ENCODE data around the gene FOXC1.

FOXC1 gene

DNA sequence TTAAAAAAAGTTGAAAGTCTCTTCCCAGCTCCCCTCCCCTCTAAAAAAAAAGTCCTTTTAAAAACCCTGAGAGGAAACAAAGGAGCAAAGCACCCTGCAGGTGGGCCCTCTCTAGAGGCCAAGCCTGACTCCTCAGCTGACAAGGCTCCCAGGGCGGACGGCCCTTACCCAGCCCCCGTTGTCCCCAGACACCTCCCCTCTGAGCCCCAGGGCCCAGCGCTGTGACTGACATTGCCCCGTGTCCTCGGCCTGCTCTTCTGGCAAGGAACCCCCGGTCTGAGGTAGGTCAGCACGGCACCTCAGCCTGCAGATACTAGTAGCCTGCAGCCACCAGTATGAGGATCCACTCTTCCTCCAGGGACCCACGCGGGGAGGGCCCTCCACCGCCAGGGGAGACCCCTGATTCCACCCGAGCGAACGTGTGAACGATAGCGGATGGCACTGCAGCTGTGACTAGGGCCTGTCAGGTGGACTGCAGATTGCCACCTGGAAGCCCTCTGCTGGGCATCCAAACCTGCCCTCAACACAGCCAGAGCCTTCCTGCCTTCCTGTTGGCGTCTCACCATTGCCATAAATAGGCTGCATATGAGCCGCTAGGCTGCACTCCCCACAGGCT, 34.2 kb downstream of the FOXC1 start:
- DNase-seq (ENCODE audit: low read depth in 2 of 2), result no peak

- no peak for DNase-seq (ENCODE audit: low read depth in 2 of 2)
These were observed 34.9 kb downstream of the FOXC1 start for GRCh38 chr6:1644516-1645060.

DNA sequence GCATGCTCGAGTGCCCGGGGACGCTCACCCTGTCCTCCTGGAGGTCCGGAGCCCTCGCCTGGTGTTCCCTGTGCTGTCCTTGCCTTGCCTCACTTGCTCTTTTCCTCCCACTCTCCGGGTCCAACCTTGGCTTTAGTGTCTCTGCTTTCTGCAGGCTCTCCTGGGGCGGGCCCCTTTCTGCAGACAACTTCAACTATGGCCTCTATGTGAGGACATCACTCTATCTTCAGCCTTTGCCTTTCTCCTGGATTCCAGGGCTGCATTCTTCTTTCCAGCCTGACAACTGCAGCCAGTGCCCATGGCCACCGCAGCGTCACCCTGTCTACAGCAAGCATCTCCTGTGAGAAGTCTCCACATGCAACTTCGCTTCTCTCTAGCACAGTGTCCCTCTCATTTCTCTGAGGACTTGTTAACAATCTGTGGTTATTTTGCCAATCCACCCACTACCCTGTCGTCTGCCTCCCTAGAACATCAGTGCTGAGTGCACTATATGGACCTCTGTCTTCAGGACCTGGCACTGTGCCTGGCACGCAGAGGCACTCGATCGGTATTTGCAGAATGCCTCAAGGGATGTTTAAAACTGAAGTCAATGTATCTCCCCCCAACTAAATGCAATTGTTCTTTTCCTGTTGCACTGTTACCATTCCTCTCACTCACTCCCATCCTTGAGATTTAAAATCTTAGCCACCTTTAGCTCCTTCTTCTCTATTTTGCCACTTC, 35.9 kb downstream of the FOXC1 start:
- no peak for DNase-seq (ENCODE audit: low read depth in 2 of 2)

DNA sequence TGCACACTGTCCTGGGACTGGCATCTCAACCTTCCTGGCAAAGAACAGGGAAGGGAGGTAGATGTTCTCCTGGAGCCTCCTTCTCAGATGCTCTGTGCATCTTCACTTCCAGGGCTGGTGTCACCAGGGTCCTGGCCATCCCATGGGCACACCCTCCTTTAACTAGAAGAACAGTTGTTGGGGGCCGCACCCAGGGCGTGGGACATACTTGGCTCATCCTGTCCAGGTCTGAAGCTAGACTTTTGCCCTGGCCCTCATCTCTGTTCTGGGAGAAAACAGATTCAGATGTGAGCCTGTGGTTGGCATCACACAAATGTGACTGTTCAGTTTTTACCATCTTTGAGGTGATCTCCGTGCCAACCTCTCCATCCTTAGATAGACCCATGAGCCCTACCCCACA, 41.6 kb downstream of the FOXC1 start:
- no peak for DNase-seq (ENCODE audit: low read depth in 2 of 2)

DNA sequence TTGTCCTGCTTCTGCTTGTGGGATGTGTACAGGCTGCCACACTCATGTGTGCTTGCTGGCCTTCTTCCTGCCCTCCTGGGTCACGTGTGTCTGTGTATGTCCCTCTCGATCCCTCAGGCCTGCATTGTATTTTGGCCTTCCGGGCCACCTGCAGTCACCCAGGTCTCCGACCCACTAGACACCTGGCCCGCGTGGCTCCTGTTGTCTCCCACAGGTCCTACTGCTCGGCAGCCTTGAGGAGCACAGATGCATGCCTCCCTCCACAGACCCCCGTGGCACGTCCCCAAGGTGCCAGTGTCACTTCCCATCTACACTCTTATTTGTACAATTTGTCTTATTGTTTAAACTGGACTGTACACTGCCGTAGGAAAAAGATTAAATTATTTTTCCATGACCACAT, 43.1 kb downstream of the FOXC1 start:
- DNase-seq (ENCODE audit: low read depth in 2 of 2), result no peak

DNA sequence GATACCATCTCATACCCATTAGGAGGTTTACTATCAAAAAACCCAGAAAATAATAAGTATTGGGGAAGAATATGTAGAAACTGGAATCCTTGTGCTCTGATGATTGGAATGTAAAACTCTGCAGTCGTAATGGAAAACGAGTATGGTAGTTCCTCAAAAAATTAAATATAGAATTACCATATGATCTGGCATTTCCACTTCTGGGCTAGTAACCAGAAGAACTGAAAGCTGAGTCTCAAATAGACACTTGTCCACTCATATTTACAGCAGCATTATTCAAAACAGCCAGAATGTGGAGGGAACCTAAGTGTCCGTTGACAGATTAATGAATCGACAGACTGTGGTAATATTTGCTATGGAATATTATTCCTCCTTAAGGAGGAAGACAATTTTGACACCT, 44.3 kb downstream of the FOXC1 start:
- DNase-seq (ENCODE audit: low read depth in 2 of 2), result no peak

DNA sequence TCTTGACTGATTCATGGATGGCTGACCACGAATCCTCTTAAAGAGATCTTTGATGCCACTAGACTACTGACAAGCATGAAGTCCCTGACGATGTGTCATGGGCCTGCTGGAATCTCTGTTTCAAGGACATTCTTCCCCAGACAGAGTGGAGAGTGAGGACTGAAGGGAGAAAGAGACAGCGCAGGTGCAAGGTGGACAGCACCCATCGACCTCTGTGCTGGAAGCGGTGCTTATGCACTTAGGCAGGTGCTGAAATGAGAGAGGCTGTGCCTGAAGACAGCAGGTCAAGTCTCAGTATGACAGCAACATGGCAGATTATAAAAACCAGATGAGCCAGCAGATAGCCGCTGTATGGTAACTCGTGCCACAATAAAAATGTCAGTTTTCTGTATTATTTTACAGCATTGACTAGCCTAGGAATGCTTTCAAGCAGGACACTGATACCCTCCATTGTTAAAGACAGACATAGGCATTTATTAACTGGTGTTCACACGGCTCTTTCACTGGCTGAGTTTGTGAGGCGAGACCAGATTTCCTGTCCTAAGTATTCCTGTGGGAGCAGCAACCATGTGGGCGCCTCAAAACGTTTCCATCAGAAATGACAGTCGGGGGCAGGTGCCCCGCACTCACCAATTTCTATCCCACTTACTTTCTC, 47.5 kb downstream of the FOXC1 start:
- DNase-seq (ENCODE audit: low read depth in 2 of 2), result no peak

DNA sequence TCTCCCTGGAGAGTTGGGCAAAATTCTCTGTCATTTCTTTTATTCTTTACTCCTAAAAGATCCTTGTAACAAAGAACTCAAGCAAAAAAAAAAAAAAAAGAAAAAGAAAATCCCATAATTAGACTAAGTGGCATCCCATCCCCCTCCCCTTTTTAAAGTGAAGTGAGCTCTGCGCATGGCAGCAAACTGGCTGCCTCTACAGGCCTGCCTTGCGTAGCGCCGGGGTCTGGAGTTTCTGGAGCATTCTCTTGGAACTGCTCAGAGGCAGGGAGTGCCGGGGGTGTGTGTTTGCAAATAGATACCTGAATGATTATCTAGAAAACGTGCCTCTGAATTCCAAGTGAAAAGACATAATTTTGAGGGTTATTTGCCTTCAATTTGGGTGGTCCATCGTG, 48.1 kb downstream of the FOXC1 start:
- DNase-seq (ENCODE audit: low read depth in 2 of 2), result no peak

- no peak for DNase-seq (ENCODE audit: low read depth in 2 of 2)
These were observed 48.7 kb downstream of the FOXC1 start for GRCh38 chr6:1658212-1659005.

DNA sequence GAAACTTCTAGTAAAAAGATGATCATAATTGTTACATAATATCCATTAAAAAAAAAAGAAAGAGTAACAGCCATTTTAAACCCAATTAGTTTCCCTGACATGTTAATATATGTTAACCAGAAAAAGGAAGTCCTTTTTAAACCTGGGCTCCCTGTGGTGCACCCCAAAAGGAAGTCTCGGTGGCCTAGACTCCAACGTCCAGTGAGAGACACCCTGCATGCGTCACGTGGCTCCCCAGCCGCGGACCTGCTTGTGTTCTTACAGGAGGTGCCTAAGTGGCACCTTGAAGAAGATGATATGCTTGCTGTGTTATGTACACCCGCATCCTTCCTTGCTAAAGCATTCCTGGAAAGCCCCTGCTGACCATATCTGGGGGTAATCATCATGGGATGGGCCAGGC, 50.1 kb downstream of the FOXC1 start:
- no peak for DNase-seq (ENCODE audit: low read depth in 2 of 2)

GRCh38 chr6:1662534-1662933, 52.8 kb downstream of the FOXC1 start:
- DNase-seq (ENCODE audit: low read depth in 2 of 2), result no peak
